Lower lobe of right lung (tissue), 2 donors: Measurements from ENCODE around the gene LAMA3. TPM values are rescaled to one million over a fixed set of nuclear protein-coding genes. Genes with fewer than 3 reads are reported as not detected.

Experiments
- ATAC-seq, 2 donors: fragments of 200-7000 bp; cut with Tn5 transposase; one replicate each; pipeline ENCODE4 v1.9.1; 2020 to 2022; ENCODE audit warnings: mild to moderate bottlenecking in 2 of 2, moderate library complexity in 2 of 2
- DNase-seq: peaks from one replicate; pipeline ENCODE4 v3.0.0-alpha.2; 2020
- H3K27ac ChIP-seq: fragments of 200-600 bp; one replicate; pipeline ENCODE4 v1.8.0; 2022
- H3K27me3 ChIP-seq: fragments of 200-600 bp; one replicate; pipeline ENCODE4 v1.8.0; 2022; ENCODE audit warnings: low read depth
- H3K36me3 ChIP-seq: fragments of 200-600 bp; one replicate; pipeline ENCODE4 v1.8.0; 2022; ENCODE audit warnings: mild to moderate bottlenecking
- H3K4me1 ChIP-seq: fragments of 200-600 bp; one replicate; pipeline ENCODE4 v1.8.0; 2022
- H3K4me3 ChIP-seq: fragments of 200-600 bp; one replicate; pipeline ENCODE4 v1.8.0; 2022; ENCODE audit warnings: mild to moderate bottlenecking
- H3K9me3 ChIP-seq: fragments of 200-600 bp; one replicate; pipeline ENCODE4 v1.8.0; 2022
- CTCF ChIP-seq: fragments of 200-600 bp; IDR thresholded peaks from one replicate; pipeline ENCODE4 v1.8.0; 2022; ENCODE audit warnings: antibody characterized with exemption, mild to moderate bottlenecking
- intact Hi-C: fragments of 100-400 bp; cut with DNase I; formaldehyde crosslinking; loops from one replicate; pipeline ENCODE4 v1.11.0; 2022
- total RNA-seq: library from RNA; stranded (reverse); fragmentation: NEBNext Ultra II Directional; extraction: Animal tissue kit (Norgen Biotek cat#: 25700); gene quantifications from one replicate; pipeline ENCODE4 v1.2.1, GENCODE V29; 2021
- donor health status: DM: no; HTN: yes; CAD: no; lungs with severe emphysema.

The LAMA3 gene
- total RNA-seq, 1 donor from 2014 or later: 89.1 TPM

DNA sequence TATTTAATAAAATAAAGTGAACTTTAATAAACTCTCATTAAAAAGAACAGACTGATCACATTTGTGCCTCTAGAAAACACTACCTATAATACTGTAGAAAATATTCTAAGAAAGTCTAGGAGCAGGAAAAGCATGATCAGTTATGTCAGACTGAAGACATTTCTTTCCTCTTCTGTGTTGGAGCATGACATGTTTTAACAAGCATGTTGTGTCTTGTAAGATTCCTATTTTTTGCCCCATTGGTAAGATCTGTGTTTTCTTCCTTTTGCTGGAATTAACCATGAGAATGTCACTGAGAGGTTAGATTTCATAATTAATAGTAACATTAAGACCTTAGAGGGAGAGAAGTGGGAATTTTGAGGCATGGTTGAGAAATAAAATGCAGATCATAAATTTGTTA is 27.7 kb downstream of the LAMA3 start:
- no peaks in the 10 kb centered on the region for H3K9me3 ChIP-seq
- no peak for TF ChIP-seq CTCF
- H3K4me3 ChIP-seq: no peak overlapping the region
- ATAC-seq (no peak), DNase-seq (no peak)
- no peak overlapping the region for H3K27ac ChIP-seq
- intact Hi-C loops: no loop called here
- H3K36me3 ChIP-seq: no peaks in the 10 kb centered on the region
- H3K4me1 ChIP-seq: no peaks in the 10 kb centered on the region
- H3K27me3 ChIP-seq: no peaks in the 10 kb centered on the region

- intact Hi-C loops: no loop called here
- Histone ChIP-seq H3K27me3 (no peaks in the 10 kb centered on the region), H3K9me3 (no peaks in the 10 kb centered on the region), H3K27ac (no peak overlapping the region), H3K4me3 (no peak overlapping the region), H3K4me1 (no peaks in the 10 kb centered on the region), H3K36me3 (no peaks in the 10 kb centered on the region)
- DNase-seq: no peak
- no peak for ATAC-seq
- no peak for TF ChIP-seq CTCF
Measured at GRCh38 chr18:23718243-23718720, 29.0 kb downstream of the LAMA3 start.

DNA sequence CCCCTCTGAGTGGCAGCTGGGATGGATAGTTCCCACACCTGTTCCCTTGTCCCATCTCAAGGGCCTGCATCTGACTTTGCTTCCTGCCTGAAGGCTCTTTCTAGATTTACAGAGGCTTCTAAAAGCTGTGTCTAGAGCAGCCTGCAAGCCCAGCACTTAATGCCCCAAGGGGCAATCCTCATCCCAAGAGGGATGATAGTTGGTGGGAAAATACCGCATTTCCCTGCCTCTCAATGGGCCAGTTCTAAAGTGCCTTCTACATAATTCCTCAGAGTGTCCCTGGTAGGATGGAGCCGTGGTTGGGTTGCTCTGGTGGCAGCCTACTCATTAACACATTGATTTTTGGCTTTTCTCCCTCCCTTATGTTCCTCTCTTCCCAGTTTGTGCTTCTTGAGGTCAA is 29.5 kb downstream of the LAMA3 start:
- no peak for DNase-seq
- H3K9me3 ChIP-seq: no peaks in the 10 kb centered on the region
- no peak for ATAC-seq
- H3K27ac ChIP-seq: no peak overlapping the region
- no peaks in the 10 kb centered on the region for H3K36me3 ChIP-seq
- no peaks in the 10 kb centered on the region for H3K4me1 ChIP-seq
- H3K4me3 ChIP-seq: no peak overlapping the region
- no peak for TF ChIP-seq CTCF
- intact Hi-C loops: no loop called here
- H3K27me3 ChIP-seq: no peaks in the 10 kb centered on the region

DNA sequence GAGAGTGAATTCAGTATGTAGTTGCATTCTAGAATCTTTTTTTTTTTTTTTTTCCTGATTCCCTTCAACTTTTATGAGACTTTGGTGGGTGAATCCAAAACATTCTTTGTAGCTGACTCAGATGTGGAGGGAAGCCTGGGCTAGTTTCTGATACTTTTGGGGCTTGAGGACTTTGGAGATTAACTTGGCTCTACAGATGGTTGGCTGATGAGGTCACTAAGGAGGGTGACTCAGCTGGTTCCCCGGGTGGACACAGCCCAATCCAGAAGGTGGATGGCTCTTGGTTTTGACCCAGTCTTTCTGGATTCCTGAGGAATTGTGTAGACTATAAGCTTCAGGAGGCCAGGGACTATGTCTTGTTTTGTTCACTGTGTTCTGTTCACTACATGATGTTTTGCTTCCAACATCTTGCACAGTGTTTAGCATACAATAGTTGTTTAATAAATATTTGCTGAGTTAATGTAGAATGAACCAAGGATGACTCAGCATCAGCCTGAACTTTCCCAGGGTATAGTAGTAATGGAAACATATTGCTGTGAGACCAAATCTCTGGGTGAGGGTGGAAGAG is 30.5 kb downstream of the LAMA3 start:
- no peak for TF ChIP-seq CTCF
- ATAC-seq (peak; percentile 75 to 88), DNase-seq (no peak)
- intact Hi-C loops: no loop called here
- Histone ChIP-seq H3K27me3 (no peaks in the 10 kb centered on the region), H3K27ac (no peak overlapping the region), H3K4me3 (no peak overlapping the region), H3K36me3 (no peaks in the 10 kb centered on the region), H3K4me1 (no peaks in the 10 kb centered on the region), H3K9me3 (no peaks in the 10 kb centered on the region)

DNA sequence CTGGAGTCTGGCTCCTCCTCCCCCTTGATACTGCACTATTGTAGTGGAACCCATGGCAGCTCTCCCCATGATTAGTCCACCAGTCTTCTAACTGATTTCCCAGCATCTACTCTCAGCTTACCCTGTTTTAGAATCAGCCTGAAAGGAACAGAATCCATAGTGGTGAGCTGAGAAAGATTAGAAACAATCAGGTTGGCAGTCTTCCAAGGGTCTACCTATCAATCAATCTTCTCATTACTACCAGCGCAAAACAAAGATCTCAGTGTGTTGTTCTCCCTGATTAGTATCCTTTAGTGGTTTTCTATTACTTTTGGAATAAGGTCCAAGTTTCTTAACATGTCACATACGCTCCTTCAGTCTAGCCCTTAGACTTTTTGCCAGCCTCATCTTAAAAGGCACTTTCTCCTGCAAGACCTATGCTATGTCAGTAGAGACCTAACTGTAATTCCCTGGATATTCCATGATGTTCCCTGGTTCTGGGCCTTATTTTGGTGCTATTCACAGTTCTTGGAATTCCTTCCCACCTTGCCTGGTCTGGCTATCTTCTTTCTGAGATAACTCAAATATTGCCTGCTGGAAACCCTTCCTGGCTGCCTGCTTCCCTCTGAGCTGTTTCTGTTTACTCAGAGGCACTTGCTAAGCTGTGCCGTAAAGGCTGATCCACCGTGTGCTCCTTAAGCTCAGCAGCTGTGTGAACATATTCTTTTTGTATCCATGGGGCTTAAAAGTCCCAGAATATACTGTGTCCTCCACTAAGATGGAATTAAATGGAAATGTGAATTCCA is 32.6 kb downstream of the LAMA3 start:
- intact Hi-C loops: no loop called here
- H3K36me3 ChIP-seq: no peaks in the 10 kb centered on the region
- TF ChIP-seq CTCF: no peak
- ATAC-seq: peak in 1 of 2 donors; percentile 38
- H3K4me3 ChIP-seq: no peak overlapping the region
- no peak overlapping the region for H3K27ac ChIP-seq
- DNase-seq: no peak
- no peaks in the 10 kb centered on the region for H3K27me3 ChIP-seq
- no peaks in the 10 kb centered on the region for H3K9me3 ChIP-seq
- H3K4me1 ChIP-seq: no peaks in the 10 kb centered on the region
